ENCODE results near the gene NBPF3.
"Not testable (repeated sequence)": the region's sequence is repeated elsewhere in the genome, so short reads cannot be mapped to it uniquely, and the experiment has no call there.

The NBPF3 gene

GRCh38 chr1:21439721-21440629 is at the start of gene NBPF3:
TSS of gene NBPF3 (plus strand) at chr1:21440137. CDS start at chr1:21445087, 4,950 bp downstream.
- DNase-seq (ENCODE audit: low read depth in 4 of 4, low spot score in 1 of 4), result peak; percentile 58 to 84 (median 76)

GRCh38 chr1:21391497-21391896 is 48.4 kb upstream of the NBPF3 start:
- DNase-seq (ENCODE audit: low read depth in 4 of 4, low spot score in 1 of 4), result no peak

- DNase-seq (ENCODE audit: low read depth in 4 of 4, low spot score in 1 of 4), result no peak
Observed at GRCh38 chr1:21392587-21393263, 47.2 kb upstream of the NBPF3 start.

- no peak for DNase-seq (ENCODE audit: low read depth in 4 of 4, low spot score in 1 of 4)
Observed at GRCh38 chr1:21396516-21396915, 43.4 kb upstream of the NBPF3 start.

GRCh38 chr1:21397813-21398188 is 42.1 kb upstream of the NBPF3 start:
- DNase-seq (ENCODE audit: low read depth in 4 of 4, low spot score in 1 of 4), result no peak

GRCh38 chr1:21401726-21402346 is 38.1 kb upstream of the NBPF3 start:
- not testable (repeated sequence) for DNase-seq (ENCODE audit: low read depth in 4 of 4, low spot score in 1 of 4)

- DNase-seq (ENCODE audit: low read depth in 4 of 4, low spot score in 1 of 4), result no peak
Observed at GRCh38 chr1:21406659-21407058, 33.3 kb upstream of the NBPF3 start.

GRCh38 chr1:21409897-21410296 is 30.0 kb upstream of the NBPF3 start:
- not testable (repeated sequence) for DNase-seq (ENCODE audit: low read depth in 4 of 4, low spot score in 1 of 4)

- no peak for DNase-seq (ENCODE audit: low read depth in 4 of 4, low spot score in 1 of 4)
Observed at GRCh38 chr1:21414015-21414414, 25.9 kb upstream of the NBPF3 start.

GRCh38 chr1:21420378-21420777 is 19.6 kb upstream of the NBPF3 start:
- not testable (repeated sequence) for DNase-seq (ENCODE audit: low read depth in 4 of 4, low spot score in 1 of 4)

- not testable (repeated sequence) for DNase-seq (ENCODE audit: low read depth in 4 of 4, low spot score in 1 of 4)
Observed at GRCh38 chr1:21421307-21421706, 18.6 kb upstream of the NBPF3 start.

- DNase-seq (ENCODE audit: low read depth in 4 of 4, low spot score in 1 of 4), result not testable (repeated sequence)
Observed at GRCh38 chr1:21427798-21428480, 12.0 kb upstream of the NBPF3 start.

GRCh38 chr1:21428481-21429073 is 11.4 kb upstream of the NBPF3 start:
- DNase-seq (ENCODE audit: low read depth in 4 of 4, low spot score in 1 of 4), result not testable (repeated sequence)

GRCh38 chr1:21429210-21429609 is 10.7 kb upstream of the NBPF3 start:
- not testable (repeated sequence) for DNase-seq (ENCODE audit: low read depth in 4 of 4, low spot score in 1 of 4)

GRCh38 chr1:21430875-21431274 is 9.1 kb upstream of the NBPF3 start:
- not testable (repeated sequence) for DNase-seq (ENCODE audit: low read depth in 4 of 4, low spot score in 1 of 4)

- no peak for DNase-seq (ENCODE audit: low read depth in 4 of 4, low spot score in 1 of 4)
Observed at GRCh38 chr1:21434394-21434793, 5.5 kb upstream of the NBPF3 start.

GRCh38 chr1:21435646-21436487 is 4.1 kb upstream of the NBPF3 start:
- DNase-seq (ENCODE audit: low read depth in 4 of 4, low spot score in 1 of 4), result no peak

- no peak for DNase-seq (ENCODE audit: low read depth in 4 of 4, low spot score in 1 of 4)
Observed at GRCh38 chr1:21436488-21437340, 3.2 kb upstream of the NBPF3 start.

GRCh38 chr1:21437341-21437640 is 2.6 kb upstream of the NBPF3 start:
- no peak for DNase-seq (ENCODE audit: low read depth in 4 of 4, low spot score in 1 of 4)

All from stimulated activated CD4-positive, alpha-beta T cell treated with anti-CD3 and anti-CD28 coated beads, Interleukin-1b, Interleukin-23, amount 100 ng/mL, for 24 hours (primary cell).